MM.1S (cell line): ENCODE data around the gene CCL21.

Experiments used
- DNase-seq: peaks from one replicate; pipeline ENCODE4 v3.0.0-alpha.2; 2015
- H2AFZ ChIP-seq: fragments of 300-600 bp; sonication (generic); 2 replicates; pipeline ENCODE4 v1.6.0; 2016; ENCODE audit warnings: antibody characterized with exemption, low read length
- H3F3A ChIP-seq: fragments of 300-600 bp; sonication (generic); 2 replicates; pipeline ENCODE4 v1.6.1; 2016; ENCODE audit warnings: mild to moderate bottlenecking, antibody characterized with exemption, low read length, moderate library complexity, mixed read lengths; ENCODE audit not compliant: insufficient read depth
- H3K27ac ChIP-seq: fragments of 300-600 bp; sonication (generic); 2 replicates; pipeline ENCODE4 v1.5.1; 2016; ENCODE audit warnings: mild to moderate bottlenecking, low read length
- H3K27me3 ChIP-seq: fragments of 300-600 bp; sonication (generic); replicated peaks from 2 replicates; pipeline ENCODE4 v1.6.0; 2016; ENCODE audit warnings: low read length; ENCODE audit not compliant: insufficient read depth
- H3K36me3 ChIP-seq: fragments of 300-600 bp; sonication (generic); replicated peaks from 2 replicates; pipeline ENCODE4 v1.6.1; 2016; ENCODE audit warnings: mild to moderate bottlenecking, low read length, mixed read lengths; ENCODE audit not compliant: insufficient read depth
- H3K4me1 ChIP-seq: fragments of 300-600 bp; sonication (generic); 2 replicates; pipeline ENCODE4 v1.6.1; 2016; ENCODE audit warnings: low read length, mixed read lengths
- H3K4me2 ChIP-seq: fragments of 300-600 bp; sonication (generic); 2 replicates; pipeline ENCODE4 v1.6.0; 2016; ENCODE audit warnings: low read depth, low read length
- H3K4me3 ChIP-seq: fragments of 300-600 bp; sonication (generic); 2 replicates; pipeline ENCODE4 v1.5.1; 2016; ENCODE audit warnings: low read length, mixed read lengths
- H3K79me2 ChIP-seq: fragments of 300-600 bp; sonication (generic); 2 replicates; pipeline ENCODE4 v1.6.1; 2016; ENCODE audit warnings: mixed run types, low read length, mixed read lengths
- H3K9ac ChIP-seq: fragments of 300-600 bp; sonication (generic); 2 replicates; pipeline ENCODE4 v1.6.1; 2016; ENCODE audit warnings: low read length, mixed read lengths
- H3K9me2 ChIP-seq: fragments of 300-600 bp; sonication (generic); replicated peaks from 2 replicates; pipeline ENCODE4 v1.6.1; 2016; ENCODE audit warnings: mild to moderate bottlenecking, low read length, mixed read lengths; ENCODE audit not compliant: insufficient read depth
- H3K9me3 ChIP-seq: fragments of 300-600 bp; sonication (generic); replicated peaks from 2 replicates; pipeline ENCODE4 v1.6.1; 2016; ENCODE audit warnings: mild to moderate bottlenecking, low read length, mixed read lengths; ENCODE audit not compliant: insufficient read depth
- H4K20me1 ChIP-seq: fragments of 300-600 bp; sonication (generic); 2 replicates; pipeline ENCODE4 v1.6.1; 2016; ENCODE audit warnings: mild to moderate bottlenecking, low read length, moderate library complexity, mixed read lengths; ENCODE audit not compliant: insufficient read depth
- EZH2 ChIP-seq: fragments of 300-600 bp; sonication (generic); optimal IDR thresholded peaks from 2 replicates; pipeline ENCODE3; 2017; ENCODE audit warnings: low read depth, mild to moderate bottlenecking, antibody characterized with exemption, low read length, mixed read lengths
- EZH2phosphoT487 ChIP-seq: fragments of 300-600 bp; sonication (generic); IDR thresholded peaks from 2 replicates; pipeline ENCODE4 v1.6.1; 2018; ENCODE audit warnings: antibody characterized with exemption, low read length
- TF ChIP-seq, protein P1 (sequence below): fragments of 300-600 bp; sonication (generic); IDR thresholded peaks from 2 replicates; pipeline ENCODE4 v1.5.1; 2016; ENCODE audit warnings: antibody characterized with exemption, low read length, mixed read lengths

The CCL21 gene

DNA sequence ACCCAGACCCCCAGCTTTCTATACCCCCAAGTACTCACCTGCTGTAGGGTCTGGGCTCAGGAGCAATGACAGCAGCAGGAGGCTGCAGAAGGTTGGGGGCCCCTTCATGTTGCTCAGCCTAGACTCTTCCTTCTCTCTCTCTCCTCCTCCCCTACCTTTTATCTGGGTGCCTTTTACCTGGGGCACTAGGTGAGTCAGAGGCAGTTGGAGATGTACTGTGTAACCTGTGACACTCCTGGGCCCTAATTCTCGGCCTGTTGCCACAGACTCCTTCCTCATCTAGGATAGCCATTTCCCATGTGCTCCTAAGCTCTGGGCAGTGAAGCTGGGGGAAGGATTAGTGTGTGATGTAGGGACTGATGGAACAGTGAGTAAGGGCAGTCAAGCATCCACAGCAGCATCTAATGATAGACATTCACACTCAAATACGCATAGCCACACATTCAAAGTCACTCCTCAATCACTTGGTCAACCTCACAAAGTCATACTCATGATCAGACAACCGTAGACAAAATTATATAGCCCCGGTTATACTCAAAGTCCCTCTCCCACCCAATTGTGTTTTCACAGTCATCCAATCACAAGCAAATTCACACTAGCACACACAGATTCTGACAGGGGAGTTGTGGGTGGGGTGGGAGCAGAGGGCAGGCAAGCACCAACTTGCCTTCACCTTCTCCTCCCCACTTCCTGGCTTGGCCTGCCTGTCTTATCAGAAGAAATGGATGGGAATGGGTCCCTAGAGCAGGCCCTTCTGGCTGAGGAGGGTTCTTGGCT lies 47.2 kb downstream of the CCL21 start, which contains the start of gene CCL27:
TSS of gene CCL27 (minus strand) at position 132 of the 777 bp plus-strand sequence. CDS start at position 108, 24 bp downstream.
- Histone ChIP-seq H3K4me1 (peaks cover 9% of the 10 kb centered on the region; the same call in 1 of the 2 replicates), H3F3A (peaks cover 17% of the 10 kb centered on the region), H4K20me1 (no peaks in the 10 kb centered on the region), H2AFZ (no peak within 1 kb of the TSS), H3K36me3 (no peaks in the 10 kb centered on the region), H3K9me3 (no peaks in the 10 kb centered on the region), H3K4me3 (no peak within 1 kb of the TSS), H3K79me2 (no peaks in the 10 kb centered on the region), H3K27me3 (no peaks in the 10 kb centered on the region), H3K27ac (no peak within 1 kb of the TSS), H3K9ac (no peak within 1 kb of the TSS), H3K4me2 (no peak within 1 kb of the TSS), H3K9me2 (no peaks in the 10 kb centered on the region)
- no peak for DNase-seq
- no peak for TF ChIP-seq EZH2phosphoT487
- TF ChIP-seq, protein P1, sequence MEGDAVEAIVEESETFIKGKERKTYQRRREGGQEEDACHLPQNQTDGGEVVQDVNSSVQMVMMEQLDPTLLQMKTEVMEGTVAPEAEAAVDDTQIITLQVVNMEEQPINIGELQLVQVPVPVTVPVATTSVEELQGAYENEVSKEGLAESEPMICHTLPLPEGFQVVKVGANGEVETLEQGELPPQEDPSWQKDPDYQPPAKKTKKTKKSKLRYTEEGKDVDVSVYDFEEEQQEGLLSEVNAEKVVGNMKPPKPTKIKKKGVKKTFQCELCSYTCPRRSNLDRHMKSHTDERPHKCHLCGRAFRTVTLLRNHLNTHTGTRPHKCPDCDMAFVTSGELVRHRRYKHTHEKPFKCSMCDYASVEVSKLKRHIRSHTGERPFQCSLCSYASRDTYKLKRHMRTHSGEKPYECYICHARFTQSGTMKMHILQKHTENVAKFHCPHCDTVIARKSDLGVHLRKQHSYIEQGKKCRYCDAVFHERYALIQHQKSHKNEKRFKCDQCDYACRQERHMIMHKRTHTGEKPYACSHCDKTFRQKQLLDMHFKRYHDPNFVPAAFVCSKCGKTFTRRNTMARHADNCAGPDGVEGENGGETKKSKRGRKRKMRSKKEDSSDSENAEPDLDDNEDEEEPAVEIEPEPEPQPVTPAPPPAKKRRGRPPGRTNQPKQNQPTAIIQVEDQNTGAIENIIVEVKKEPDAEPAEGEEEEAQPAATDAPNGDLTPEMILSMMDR: no peak
- TF ChIP-seq EZH2: no peak

DNA sequence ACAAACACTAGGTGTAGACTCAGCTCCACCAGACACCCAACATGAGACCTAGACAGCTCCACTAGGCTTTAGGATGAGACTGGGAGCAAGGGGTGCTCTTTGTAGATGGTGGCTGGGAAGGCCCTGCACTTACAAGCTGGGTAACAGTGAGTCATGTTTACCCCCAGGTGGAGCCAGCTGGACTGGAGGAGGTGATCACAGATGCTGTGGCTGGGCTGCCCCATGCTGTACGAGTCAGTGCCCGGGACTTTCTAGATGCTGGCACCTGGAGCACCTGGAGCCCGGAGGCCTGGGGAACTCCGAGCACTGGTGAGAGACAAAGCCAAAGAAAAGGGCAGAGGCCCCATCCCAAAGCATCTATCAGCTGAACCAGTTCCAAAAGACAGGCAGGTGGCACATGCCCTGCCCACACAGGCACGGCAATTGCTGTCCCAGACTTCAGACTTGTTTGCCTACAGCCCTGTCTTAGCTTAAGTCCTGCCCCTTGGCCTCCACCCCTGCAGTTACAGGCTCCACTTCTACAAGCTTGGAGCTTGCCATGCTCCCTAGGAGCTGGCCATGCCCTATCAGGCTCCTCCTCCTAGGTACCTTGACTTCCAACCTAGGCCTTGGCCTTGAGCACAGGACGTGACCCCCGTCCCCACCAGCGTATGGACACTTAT lies 50.2 kb downstream of the CCL21 start:
- Histone ChIP-seq H3K4me3 (no peak overlapping the region), H2AFZ (no peak overlapping the region), H3K79me2 (no peaks in the 10 kb centered on the region), H3K9me3 (no peaks in the 10 kb centered on the region), H3K4me1 (peaks cover 4% of the 10 kb centered on the region; the same call in 1 of the 2 replicates), H3K4me2 (no peak overlapping the region), H3K9ac (no peak overlapping the region), H3K36me3 (no peaks in the 10 kb centered on the region), H3K27me3 (no peaks in the 10 kb centered on the region), H4K20me1 (no peaks in the 10 kb centered on the region), H3K27ac (no peak overlapping the region), H3F3A (peaks cover 4% of the 10 kb centered on the region), H3K9me2 (no peaks in the 10 kb centered on the region)
- TF ChIP-seq, protein P1: no peak
- TF ChIP-seq EZH2phosphoT487: no peak
- TF ChIP-seq EZH2: no peak
- peak; percentile 7 for DNase-seq
